Activated naive CD4-positive, alpha-beta T cell treated with Interleukin-2 at 50 U/mL for 16 hours (primary cell): ENCODE measurements around the gene STARD10.
A peak's percentile ranks its signal among the peaks of the same experiment; 100 is the strongest.

ENCODE experiments used
- DNase-seq: peaks from one replicate; pipeline ENCODE4 v3.0.0-alpha.2; 2020

Gene STARD10

GRCh38 chr11:72760539-72761405 lies 33.1 kb downstream of the STARD10 start:
- DNase-seq = no peak

GRCh38 chr11:72759468-72759985 lies 34.3 kb downstream of the STARD10 start:
- DNase-seq = no peak

GRCh38 chr11:72758690-72759389 lies 35.0 kb downstream of the STARD10 start:
- no peak for DNase-seq

- DNase-seq = no peak
Observed at GRCh38 chr11:72758304-72758689, 35.5 kb downstream of the STARD10 start.

GRCh38 chr11:72755713-72756285 lies 38.0 kb downstream of the STARD10 start:
- DNase-seq = no peak

- DNase-seq = no peak
Observed at GRCh38 chr11:72754544-72755155, 39.2 kb downstream of the STARD10 start.

GRCh38 chr11:72754149-72754543 lies 39.7 kb downstream of the STARD10 start:
- no peak for DNase-seq

GRCh38 chr11:72753341-72754148 lies 40.3 kb downstream of the STARD10 start:
- DNase-seq = no peak

- peak; percentile 78 for DNase-seq
Observed at GRCh38 chr11:72752088-72752914, 41.5 kb downstream of the STARD10 start, which contains the start of gene ARAP1. Gene ARAP1 (minus strand): TSS chr11:72752408. CDS start chr11:72727128, 25,280 bp downstream.

- DNase-seq = no peak
Observed at GRCh38 chr11:72751116-72752087, 42.4 kb downstream of the STARD10 start.

- no peak for DNase-seq
Observed at GRCh38 chr11:72750556-72751115, 43.2 kb downstream of the STARD10 start.

- DNase-seq = no peak
Observed at GRCh38 chr11:72750086-72750485, 43.8 kb downstream of the STARD10 start.

- no peak for DNase-seq
Observed at GRCh38 chr11:72747289-72747855, 46.5 kb downstream of the STARD10 start.

GRCh38 chr11:72746821-72747220 lies 47.0 kb downstream of the STARD10 start:
- DNase-seq = no peak

- no peak for DNase-seq
Observed at GRCh38 chr11:72745925-72746550, 47.8 kb downstream of the STARD10 start.

- DNase-seq = no peak
Observed at GRCh38 chr11:72745511-72745910, 48.3 kb downstream of the STARD10 start.

GRCh38 chr11:72744474-72744873 lies 49.4 kb downstream of the STARD10 start:
- no peak for DNase-seq

- DNase-seq = no peak
Observed at GRCh38 chr11:72743321-72744221, 50.3 kb downstream of the STARD10 start.
